Bone marrow (tissue), 2 donors: Measurements from ENCODE around the gene UBL7.

Experiments used
- DNase-seq, 2 donors: peaks; one replicate each; lab custom pipeline; 2025; lab: John Stamatoyannopoulos, UW

The UBL7 gene

DNA sequence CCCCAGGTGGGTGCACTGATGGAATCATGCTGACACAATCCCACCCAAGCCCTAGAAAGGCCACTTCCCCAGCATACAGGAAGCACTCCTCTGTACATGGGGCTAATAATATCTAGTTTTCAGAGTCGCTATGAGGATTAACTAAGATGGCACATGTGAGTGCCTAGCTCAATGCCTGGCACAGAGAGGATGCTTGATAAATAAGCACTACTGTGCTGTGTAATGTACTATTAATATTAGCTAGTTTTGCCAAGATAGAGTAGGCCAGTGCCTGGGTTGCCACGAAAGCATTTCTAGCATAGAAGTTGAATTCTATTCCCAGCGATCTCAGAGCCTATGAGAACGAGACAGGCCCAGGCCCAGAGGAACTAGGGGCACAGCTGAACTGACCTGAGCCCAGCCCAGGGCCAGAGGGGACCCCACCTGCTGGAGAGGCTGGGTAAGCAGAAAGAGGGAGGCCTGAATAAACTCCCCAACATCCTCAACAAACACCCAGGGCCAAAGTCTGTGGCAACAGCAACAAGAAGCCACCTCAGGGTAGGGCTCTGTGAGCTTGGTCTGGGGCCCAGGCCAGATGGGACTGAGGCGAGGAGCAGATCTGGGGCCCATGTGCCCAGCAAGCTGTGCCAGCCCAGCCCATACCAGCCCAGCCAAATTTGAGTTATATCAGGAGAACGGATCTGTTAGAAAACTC is 19.6 kb downstream of the UBL7 start:
- no peak for DNase-seq

DNA sequence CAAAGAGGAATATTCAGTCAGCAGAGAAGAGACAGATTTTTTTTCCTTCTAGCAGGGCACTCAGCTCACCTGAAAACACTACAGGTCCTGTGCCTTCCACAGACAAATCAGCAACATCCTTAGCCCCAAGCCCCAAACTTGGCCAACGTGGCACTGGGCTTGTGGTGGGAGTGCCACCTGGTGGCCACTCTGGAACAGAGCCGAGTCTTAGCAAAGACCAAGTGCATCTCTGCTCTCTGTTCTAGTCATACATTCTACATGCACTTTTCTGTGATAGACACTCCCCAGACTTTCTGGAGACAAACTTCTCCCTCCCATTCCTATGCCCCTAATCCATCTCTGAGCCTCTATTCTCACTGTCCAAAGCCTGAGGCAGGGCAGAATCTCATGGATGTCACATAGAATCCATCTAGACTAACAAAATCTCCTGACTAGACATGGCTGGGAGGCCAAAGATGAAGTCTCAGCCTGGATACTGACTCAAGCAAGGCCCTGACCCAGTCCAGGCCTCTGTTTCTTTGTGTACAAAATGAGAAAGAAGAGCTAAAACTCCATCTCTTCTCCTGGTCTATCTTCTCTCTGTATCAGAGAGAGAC is 22.1 kb downstream of the UBL7 start:
- DNase-seq: peak; percentile 25 to 67

DNA sequence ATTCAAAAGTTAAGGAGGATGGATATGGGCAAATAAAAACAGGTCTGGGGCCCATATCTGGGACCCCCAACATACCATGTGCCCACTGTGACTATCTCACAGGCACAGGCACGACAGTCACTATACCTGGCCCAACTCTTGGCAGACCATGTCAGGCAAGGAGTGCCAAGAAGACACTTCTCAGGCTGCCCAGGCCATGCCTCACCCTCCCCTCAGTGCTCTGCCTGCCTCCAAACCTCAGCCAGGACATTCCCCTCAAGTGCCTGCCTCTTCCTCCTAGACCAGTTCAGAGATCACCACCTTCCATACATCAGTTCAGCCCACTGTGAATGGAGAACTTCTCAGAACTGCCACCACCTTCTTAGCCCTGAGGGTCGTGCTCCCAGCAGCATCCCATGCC is 22.8 kb downstream of the UBL7 start:
- DNase-seq: no peak

DNA sequence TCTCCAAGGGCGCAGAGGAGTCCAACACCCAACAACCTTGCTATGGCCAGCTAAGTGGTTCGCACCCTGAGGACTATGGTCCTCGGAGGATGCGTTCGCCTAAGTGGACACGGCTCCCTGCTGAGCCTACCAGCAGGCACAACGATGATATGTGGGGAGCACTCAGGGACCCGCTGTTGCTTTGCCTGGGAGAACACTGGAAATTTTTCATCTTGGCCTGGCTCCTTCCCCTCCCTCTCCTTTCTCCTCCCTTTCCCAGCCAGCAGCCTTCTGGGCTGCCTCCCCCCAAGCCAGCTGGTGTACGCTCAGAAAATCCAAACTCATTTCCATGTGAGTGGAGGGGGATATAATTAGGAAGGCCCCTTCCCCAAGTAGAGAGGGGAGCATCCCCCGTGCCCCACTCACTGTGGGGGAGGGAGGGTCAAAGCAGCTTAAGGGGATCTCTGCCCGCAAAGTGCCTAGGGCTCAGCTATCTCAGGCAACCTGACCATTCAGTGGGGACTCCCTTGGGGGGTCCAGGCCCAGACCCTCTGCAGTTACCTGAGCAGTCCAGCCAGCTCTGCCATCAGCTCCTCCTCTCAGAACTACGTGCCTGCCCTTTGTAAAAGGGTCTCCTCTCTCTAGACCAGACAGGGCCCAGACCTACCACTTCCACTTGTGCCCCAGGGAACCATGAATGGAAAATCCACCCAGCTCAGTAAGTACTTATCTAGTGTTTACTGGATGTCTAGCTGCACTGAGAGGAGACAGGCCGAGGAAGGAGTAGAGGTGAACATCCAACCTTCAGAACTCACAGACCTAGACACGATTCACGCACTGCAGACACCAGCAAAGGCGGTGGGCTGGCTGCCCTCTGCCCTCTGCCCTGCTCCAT is 26.5 kb downstream of the UBL7 start:
- DNase-seq: no peak

DNA sequence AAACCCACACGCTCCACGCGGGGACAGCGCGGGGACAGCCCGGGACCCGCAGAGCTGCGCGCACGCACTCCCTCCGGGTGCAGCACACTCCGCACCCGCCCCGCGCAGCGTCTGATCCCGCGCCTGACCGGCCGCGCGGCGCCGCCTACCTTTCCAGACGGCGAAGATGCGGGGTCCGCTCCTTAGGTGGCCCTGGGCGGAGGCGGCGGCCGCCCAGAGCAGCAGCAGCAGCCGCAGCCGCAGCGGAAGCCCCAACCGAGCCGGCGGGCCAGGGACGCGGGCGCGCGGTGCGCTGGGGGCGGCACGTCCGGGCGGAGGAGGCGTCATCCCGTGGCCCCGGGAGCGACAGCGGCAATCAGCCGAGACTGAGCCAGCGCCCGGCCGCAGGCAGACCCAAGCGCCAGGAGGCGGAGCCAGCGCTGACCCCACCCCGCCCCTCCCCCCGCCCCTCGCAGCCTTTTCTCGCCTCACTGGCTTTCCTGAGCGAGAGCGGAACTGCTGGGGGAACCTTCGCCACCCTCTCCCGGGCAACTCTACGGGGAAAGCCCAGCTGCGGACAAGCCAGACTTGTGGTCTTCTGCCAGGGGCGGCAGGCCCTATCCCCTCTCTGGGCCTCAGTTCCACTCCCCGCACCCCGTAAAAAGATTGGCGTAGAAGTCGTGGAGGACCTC is 27.2 kb downstream of the UBL7 start, which contains the start of gene SEMA7A:
Gene SEMA7A (minus strand): TSS at position 367 of the 671 bp plus-strand sequence. CDS start 40 bp downstream, at position 327.
- DNase-seq: peak; percentile 75 to 78

DNA sequence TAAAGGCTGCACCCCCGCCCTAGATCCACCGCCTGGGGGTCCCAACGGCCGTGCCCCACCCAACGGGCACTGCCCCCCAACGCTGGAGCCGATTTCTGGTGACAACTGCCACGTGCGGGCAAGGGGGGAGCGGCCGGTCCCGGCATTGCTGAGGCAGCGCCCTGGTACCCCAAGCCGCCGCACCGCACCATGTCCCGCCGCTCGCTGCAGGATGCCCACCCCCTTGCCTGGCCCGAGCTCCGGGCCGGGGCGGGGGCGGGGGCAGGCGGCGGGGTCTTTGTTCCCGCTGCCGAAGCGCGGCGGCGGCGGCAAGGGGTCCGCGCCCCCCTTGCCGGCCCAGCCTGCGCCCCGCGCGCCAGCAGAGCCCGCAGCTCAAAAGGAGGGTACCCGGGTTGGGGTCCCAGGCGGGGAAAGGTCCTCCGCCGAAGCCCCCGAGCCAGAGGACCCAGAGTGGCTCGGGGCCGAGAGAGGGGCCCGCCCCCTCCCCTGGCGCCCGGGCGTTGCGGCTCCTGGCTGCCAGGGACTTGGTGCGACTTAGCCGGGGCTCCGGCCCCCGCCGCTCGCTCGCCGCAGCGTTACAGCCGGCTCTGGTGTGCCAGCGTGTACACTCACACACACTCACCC is 27.9 kb downstream of the UBL7 start:
- no peak for DNase-seq

DNA sequence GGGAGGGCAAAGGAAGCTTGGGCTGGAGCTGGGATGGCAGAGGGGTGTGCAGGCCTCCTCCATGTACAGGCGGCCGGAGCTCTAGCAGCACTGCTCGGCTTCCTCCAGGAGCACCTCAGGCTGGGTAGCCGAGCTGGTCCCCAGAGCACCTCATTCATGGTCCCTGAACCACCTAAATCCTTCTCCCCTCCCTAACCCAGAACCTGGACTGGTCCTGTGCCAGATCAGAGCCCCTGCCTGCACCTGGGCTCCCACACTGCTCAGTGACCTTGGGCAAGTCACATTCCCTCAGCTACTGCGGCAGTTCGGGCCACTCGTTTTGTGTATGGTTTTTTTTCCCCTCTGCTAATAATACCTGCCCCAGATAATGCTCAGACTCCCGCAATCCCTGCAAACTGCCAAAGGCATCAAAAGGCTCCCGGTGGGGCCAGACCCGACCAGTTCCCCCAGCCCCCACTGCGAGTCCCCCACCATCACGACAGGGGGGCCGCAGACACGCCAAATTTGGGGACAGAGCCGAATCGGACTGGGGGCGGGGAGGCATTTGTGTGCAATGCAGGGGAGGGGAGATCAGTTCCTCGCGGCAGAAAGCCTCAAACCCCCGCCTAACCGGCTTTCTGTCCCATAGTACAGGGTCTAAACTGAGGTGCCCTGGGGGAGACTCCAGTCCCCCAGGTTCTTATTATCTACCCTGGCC is 28.5 kb downstream of the UBL7 start:
- DNase-seq: no peak

DNA sequence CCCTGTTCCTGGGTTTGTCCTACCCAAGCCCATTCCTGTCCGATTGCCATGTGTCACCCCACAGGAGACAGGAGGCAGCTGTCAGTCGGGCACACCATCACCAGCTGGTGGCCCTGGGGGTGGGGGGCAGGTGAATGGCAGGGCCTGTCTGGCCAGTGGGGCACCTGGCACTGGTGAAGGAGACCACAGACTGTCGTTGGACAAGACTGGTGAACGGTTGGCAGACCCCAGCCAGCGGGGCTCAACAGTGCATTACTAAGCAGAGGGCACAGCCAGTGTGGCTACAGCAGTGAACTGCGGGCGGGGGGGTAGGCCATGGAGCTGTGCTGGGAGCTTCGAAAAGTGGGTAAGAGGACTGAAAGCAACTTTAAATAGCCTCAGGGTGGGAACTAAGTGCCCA is 29.3 kb downstream of the UBL7 start:
- DNase-seq: no peak

DNA sequence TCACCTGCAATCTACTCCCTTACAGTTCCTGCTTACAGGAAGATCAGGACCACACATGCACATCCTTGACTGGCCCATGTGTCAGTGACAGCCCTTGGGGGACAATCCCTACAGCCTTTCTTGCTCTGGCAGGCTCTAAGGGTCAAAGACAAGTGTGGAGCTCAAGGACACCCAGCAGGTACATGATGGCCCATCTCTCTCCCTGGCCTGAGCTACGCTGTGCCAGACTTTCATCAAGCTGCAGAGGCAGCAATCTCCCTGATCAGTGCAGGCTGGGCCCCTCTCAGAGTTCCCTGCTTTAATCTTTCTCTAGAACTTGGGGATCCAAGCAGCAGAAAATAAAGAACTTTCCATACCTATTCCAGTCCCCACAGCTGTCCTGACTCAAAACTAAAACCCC is 29.8 kb downstream of the UBL7 start:
- no peak for DNase-seq

DNA sequence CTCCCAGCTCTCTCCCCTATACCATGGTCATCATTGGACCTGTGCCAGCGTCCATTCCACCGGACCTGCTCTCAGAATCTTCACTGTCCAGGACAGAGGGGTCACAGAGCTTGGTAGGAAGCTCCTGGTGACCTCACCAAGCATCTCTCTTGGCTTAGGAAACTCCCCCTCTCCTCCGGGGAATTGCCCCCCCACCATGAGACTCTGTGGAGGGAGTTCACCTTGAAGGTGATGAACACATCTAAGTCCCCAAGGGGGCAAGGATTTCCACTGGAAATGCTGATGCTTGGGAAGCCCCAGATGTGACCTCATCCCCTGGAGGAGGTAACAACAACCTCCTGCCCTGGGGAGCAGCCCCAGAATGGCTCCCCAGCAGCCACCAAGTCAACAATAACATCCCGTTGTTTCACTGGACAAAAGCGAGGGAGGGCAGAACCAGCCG is 30.4 kb downstream of the UBL7 start:
- DNase-seq: no peak

DNA sequence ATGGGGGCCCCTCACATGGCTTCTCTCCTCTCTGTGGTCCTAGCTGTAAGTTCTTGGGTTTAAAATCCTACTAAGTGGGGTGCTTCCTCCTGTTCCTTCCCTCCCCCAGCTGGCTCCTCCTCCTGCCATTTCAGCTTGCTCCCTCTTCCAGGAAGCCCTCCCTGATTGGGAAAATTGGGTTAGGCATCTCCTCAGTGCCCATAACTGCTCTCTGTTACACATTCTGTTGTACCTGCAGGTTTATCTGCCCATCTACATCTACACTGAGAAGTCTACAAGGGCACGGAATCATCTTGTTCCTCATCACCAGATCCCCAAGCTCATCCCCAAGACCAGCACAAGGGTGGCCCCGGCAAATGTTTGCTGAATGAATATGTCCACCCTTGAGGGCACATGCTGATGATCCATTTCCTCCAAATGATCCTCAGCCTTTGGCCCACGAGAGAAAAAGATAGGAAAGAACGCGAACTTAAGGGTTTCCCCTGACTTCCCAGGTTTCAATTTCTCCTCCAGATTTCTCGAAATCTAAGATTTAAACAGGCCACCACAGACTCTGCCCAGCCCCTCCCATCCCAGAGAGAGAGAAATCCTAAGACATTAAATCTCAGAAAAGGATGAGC is 31.1 kb downstream of the UBL7 start:
- DNase-seq: no peak

DNA sequence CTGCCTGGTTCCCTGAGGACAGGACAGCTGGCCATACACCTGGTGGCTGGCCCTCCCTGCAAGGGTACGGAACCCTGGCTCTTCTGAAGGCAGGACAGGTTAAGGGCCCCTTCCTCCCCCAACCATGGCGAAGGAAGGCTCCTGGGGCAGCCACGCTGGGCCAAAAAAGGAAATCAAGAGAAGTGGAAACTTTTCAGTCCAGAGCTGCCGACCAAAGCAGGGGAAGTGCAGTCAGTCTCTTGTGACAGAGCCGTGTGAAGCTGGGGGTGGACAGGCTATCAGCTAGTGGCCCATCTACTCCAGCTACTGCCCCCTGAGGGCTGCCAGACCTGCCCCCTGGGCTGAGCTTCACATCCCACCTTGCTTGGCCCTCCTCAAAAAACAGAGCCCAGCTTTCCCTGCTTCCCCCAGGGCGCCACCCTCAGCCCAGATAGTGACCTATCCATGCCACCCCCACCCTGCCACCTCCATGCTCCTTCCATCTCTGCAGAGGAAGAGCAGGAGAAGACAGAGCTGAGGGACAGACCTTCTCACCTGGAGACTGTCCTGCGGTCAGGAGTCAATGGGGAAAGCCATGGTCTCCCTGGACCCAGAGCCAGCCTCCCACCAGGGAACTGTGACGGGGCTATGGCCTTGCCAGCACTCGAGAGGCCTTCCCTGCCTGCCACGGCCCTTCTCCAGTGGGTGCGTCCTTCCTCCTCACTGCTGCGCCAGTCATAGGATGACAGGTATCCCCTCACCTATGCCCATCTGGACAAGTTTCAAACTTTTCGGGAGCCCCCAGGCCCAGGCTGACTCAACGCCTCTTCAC is 31.8 kb downstream of the UBL7 start:
- no peak for DNase-seq

DNA sequence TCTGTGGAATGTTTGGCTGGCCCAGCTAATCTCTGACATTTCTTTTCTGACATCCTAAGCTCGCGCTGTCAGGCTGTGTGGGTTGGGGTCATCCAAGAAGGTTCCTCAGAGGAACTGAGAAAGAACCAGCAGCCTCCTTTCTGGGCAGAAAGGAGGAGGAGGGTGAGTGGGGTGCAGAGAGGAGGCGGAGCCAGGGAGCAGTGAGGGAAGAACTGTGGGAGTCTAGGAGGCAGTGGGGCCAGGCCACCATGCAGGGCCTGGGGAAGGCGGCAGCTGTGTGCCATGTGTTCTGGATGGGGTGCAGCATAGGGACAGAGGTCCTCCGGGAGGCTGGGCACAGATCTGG is 32.5 kb downstream of the UBL7 start:
- no peak for DNase-seq

DNA sequence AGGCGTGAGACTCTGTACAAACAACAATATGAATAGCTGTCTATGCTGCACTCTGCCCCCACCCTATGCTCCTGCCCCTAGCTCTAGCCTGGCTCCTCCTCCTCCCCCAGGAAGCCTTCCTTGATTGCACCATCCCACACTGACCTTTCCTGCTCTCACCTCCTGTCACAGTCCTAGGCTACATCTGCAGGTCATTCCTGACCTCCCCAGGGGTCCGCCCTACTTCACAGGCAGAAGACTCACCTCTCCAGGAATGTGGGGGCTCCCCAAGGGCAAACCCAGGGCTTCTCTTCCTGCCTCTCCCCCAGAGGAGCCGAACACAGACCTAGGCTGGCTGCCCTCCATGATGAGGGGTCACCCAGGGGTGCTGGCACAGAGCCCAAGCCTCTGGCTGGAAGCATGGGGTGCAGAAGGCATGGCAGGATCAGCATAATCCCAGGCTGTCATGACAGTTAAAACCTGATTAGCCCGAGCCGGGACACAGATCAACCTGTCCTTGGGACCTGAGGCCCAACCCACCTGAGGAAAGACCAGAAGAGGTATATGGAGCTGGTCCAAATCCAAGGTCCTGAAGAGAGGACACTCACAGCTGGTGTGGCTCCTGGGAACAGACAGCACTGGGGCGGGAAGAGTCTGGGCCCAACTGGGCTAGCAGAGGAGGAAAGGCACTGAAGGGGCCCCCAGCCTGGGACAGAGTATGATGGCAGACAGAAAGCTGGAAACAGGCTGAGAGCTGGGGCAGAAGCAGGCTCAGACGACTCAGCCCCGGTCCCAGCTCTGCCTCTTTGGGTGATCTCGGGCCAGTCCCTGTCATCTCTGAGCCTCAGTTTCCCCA is 33.1 kb downstream of the UBL7 start:
- no peak for DNase-seq

DNA sequence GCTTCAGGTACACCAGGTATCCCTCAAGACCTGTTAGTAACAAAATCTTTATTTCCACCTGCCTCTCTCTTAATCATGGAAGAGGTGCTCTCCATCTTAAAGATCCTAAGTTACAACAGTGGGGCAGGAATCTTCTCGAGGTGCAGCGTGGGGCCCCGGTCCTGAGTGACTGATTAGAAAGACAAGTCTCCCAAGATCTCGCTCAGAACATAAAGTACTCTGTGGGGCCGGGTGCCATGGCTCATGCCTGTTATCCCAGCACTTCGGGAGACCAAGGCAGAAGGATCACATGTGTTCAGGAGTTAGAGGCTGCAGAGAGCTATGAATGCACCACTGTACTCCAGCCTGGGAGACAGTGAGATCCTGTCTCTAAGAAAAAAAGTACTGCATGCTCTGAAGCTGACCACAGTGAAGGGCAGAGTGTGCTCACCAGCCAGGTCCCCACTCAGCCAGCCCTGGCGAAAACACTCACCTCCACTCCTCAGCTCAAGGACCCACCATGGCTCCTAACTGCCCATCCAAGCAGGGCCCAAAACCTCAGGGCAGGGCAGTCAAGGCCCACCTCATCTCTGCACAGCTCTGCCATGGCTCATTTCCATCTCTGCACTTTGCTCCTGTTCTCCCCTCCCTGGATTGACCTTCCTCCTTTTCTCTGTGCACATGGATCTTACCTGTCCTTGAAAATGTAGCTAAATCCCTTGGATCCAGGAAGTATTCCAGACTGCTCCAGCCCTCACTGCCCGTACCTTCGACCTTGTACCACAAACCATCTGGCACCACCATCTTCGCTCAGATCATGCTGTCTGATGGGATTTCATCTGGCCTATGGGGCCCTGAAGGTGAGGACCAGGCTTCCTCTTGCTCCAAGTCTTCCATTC is 34.3 kb downstream of the UBL7 start:
- no peak for DNase-seq

DNA sequence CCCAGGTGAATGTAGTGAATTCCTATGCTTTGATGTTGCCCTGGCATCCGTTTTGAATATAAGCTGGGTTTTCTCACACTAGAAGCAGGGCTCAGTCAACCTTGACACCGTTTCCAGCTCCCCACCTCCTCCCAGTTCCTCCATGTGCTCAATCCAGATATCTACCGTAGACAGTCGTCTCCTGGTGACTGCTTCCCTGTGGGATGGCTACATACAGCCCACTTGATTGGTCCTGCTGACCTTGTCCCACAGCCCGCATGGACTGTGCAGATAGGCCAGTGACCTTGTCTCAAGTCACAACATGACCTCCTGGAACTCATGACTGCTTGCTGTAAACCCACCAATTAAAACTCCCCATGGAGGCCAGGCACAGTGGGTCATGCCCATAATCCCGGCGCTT is 35.3 kb downstream of the UBL7 start:
- no peak for DNase-seq

DNA sequence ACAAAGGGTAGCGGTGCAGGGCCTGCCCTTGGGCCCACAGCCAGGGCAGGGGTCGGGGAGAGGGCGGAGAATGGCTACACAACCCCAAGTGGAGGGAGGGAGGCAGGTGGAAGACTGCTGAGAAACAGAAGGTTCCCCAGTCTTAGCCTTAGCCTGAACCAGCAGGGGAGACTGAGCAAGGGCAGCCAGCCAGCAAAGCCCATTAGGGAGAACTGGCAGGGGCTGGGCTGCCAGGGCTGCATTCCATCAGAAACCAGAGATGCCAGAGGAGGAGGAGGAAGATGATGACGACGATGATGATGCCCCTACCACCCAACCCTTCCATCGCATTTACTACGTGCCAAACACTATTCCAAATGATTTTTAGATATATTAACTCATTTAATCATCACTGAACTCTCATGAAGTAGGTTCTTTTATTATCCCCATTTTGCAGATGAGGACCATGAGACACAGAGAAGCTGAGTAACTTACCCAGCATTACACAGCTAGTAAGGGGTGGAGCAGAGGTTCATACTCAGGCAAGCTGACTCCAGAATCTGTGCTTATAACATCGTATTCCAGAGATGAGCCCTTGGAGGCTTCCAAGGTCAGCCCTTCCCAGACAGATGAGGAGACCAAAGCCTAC is 35.9 kb downstream of the UBL7 start:
- no peak for DNase-seq
